Panc1 (cell line): ENCODE measurements around the gene SDK2. TPM values are rescaled to one million over a fixed set of nuclear protein-coding genes. Genes with fewer than 3 reads are reported as not detected.

Source experiments
- ATAC-seq: fragments of 200-7000 bp; cut with Tn5 transposase; 2 replicates; pipeline ENCODE4 v1.9.1; 2020; ENCODE audit warnings: mild to moderate bottlenecking, moderate library complexity
- BruUV-seq: library from RNA; stranded (reverse); fragments of 400-500 nt; replicated peaks from 2 replicates; lab custom pipeline; 2021; lab: Mats Ljungman, UMichigan
- CTCF ChIA-PET: fragments of 300-600 bp; sonication (Branson Sonifier 250); formaldehyde crosslinking; loops from one replicate; lab custom pipeline; 2022; ENCODE audit warnings: antibody characterized with exemption; lab: Charles Lee
- POLR2A ChIA-PET: fragments of 300-600 bp; sonication (Branson Sonifier 250); formaldehyde crosslinking; loops from one replicate; lab custom pipeline; 2022; ENCODE audit warnings: antibody characterized with exemption; lab: Charles Lee
- DNase-seq: peaks from one replicate; pipeline ENCODE4 v3.0.0-alpha.2; 2010; ENCODE audit warnings: low read depth, low spot score
- H3K27ac ChIP-seq: 2 replicates; pipeline ENCODE4 v1.5.1; 2011; ENCODE audit warnings: mild to moderate bottlenecking, low read length, inconsistent platforms
- H3K27me3 ChIP-seq: fragments of 200-500 bp; sonication (Bioruptor generic); 2 replicates; pipeline ENCODE4 v1.6.0; 2014; ENCODE audit warnings: low read length, inconsistent platforms; ENCODE audit not compliant: control insufficient read depth, insufficient read depth
- H3K36me3 ChIP-seq: fragments of 200-500 bp; sonication (Bioruptor generic); 2 replicates; pipeline ENCODE4 v1.5.1; 2014; ENCODE audit warnings: inconsistent platforms, mild to moderate bottlenecking, low read length, moderate library complexity; ENCODE audit not compliant: control insufficient read depth, insufficient read depth
- H3K4me1 ChIP-seq: 2 replicates; pipeline ENCODE4 v1.5.1; 2011; ENCODE audit warnings: inconsistent platforms, mild to moderate bottlenecking, low read length, moderate library complexity; ENCODE audit not compliant: control insufficient read depth, insufficient read depth
- H3K4me3 ChIP-seq, 2 experiments: 2 replicates each; pipeline ENCODE4 v1.5.1; 2011 to 2012; ENCODE audit warnings: low read depth in 2 of 2, low read length in 2 of 2, mild to moderate bottlenecking in 2 of 2, inconsistent platforms in 1 of 2, moderate library complexity in 1 of 2
- H3K9me3 ChIP-seq: fragments of 200-500 bp; sonication (Bioruptor generic); 2 replicates; pipeline ENCODE4 v1.5.1; 2014; ENCODE audit warnings: low read depth, mild to moderate bottlenecking, inconsistent platforms, low read length, moderate library complexity; ENCODE audit not compliant: control insufficient read depth, insufficient read depth
- CTCF ChIP-seq: fragments of 450-650 bp; IDR thresholded peaks from 2 replicates; pipeline ENCODE4 v1.5.1; 2017; ENCODE audit warnings: mild to moderate bottlenecking
- POLR2AphosphoS5 ChIP-seq: IDR thresholded peaks from 2 replicates; pipeline ENCODE4 v1.6.1; 2012; ENCODE audit warnings: mild to moderate bottlenecking, low read depth, low read length, moderate library complexity
- REST ChIP-seq, 2 experiments: IDR thresholded peaks; 2 replicates each; pipeline ENCODE4 v1.6.1; 2011 to 2012; ENCODE audit warnings: low read depth in 2 of 2, control low read depth in 1 of 2, low read length in 1 of 2, mild to moderate bottlenecking in 1 of 2, moderate library complexity in 1 of 2; ENCODE audit not compliant: insufficient read depth in 1 of 2
- SIN3A ChIP-seq: IDR thresholded peaks from 2 replicates; pipeline ENCODE4 v1.6.1; 2012; ENCODE audit warnings: low read depth, mild to moderate bottlenecking, low read length, moderate library complexity, borderline replicate concordance; ENCODE audit not compliant: insufficient read depth
- TCF7L2 ChIP-seq: IDR thresholded peaks from 2 replicates; pipeline ENCODE4 v1.6.1; 2011; ENCODE audit warnings: mild to moderate bottlenecking, low read depth, low read length, inconsistent platforms
- in situ Hi-C: cut with HindIII; loops from 2 replicates; pipeline ENCODE4 v1.10.0; 2016; ENCODE audit warnings: low sequenced_read_pairs, low pct_unique_long_range_greater_than_20kb
- intact Hi-C: fragments of 100-400 bp; cut with micrococcal nuclease; formaldehyde crosslinking; loops from one replicate; pipeline ENCODE4 v1.10.0; 2022; ENCODE audit not compliant: unreplicated experiment
- total RNA-seq: library from RNA; stranded (reverse); gene quantifications from one replicate; pipeline ENCODE4 v1.2.1, GENCODE V29; 2021; ENCODE audit not compliant: unreplicated experiment

SDK2 gene
- total RNA-seq, 1 experiment from 2014 or later, result 0.41 TPM

GRCh38 chr17:73432624-73433190, 211.5 kb downstream of the SDK2 start:
- DNase-seq (no peak), ATAC-seq (no peak)
- Histone ChIP-seq H3K4me1 (no peaks in the 10 kb centered on the region), H3K27me3 (peaks cover 8% of the 10 kb centered on the region), H3K27ac (no peak overlapping the region), H3K36me3 (no peaks in the 10 kb centered on the region), H3K4me3 (no peak overlapping the region), H3K9me3 (no peaks in the 10 kb centered on the region)
- no TSS peak for BruUV-seq
- intact Hi-C loops, result no loop called here
- in situ Hi-C loops, result no loop called here
- ChIA-PET POLR2A (no interaction called here), CTCF (no interaction called here)
- no peak for TF ChIP-seq CTCF
- no peak for TF ChIP-seq SIN3A
- TF ChIP-seq TCF7L2, result no peak
- no peak for TF ChIP-seq POLR2AphosphoS5
- no peak for TF ChIP-seq REST (IDR thresholded peaks at IDR 0.05; ENCODE audit: insufficient read depth in 1 of 2, low read depth in 2 of 2, low read length in 1 of 2)

- BruUV-seq, result no TSS peak
- no peak for TF ChIP-seq POLR2AphosphoS5
- TF ChIP-seq CTCF, result no peak
- TF ChIP-seq TCF7L2, result no peak
- TF ChIP-seq SIN3A, result no peak
- TF ChIP-seq REST (IDR thresholded peaks at IDR 0.05; ENCODE audit: insufficient read depth in 1 of 2, low read depth in 2 of 2, low read length in 1 of 2), result no peak
- Histone ChIP-seq H3K36me3 (no peaks in the 10 kb centered on the region), H3K4me1 (no peaks in the 10 kb centered on the region), H3K27me3 (peaks cover 5% of the 10 kb centered on the region), H3K4me3 (no peak overlapping the region), H3K9me3 (no peaks in the 10 kb centered on the region), H3K27ac (no peak overlapping the region)
- no peak for DNase-seq
- CTCF ChIA-PET, result interaction anchor here (0.5 to 0.6 kb wide), 2 partner anchors 161 to 746 kb away, joined by 3 to 10 read pairs; no protein-coding TSS in a partner anchor
- POLR2A ChIA-PET, result no interaction called here
- no peak for ATAC-seq
- in situ Hi-C loops, result no loop called here
- intact Hi-C loops, result no loop called here
These were observed 212.6 kb downstream of the SDK2 start for GRCh38 chr17:73431401-73432205.
